H9 (cell line): ENCODE data around the gene C3orf49. TPM values are rescaled to one million over a fixed set of nuclear protein-coding genes. Genes with fewer than 3 reads are reported as not detected.

ENCODE experiments used
- DNase-seq: peaks from one replicate; pipeline ENCODE4 v3.0.0-alpha.2; 2017
- H2AFZ ChIP-seq: one replicate; pipeline ENCODE4 v1.6.1; 2013; ENCODE audit warnings: mild to moderate bottlenecking, low read length, control low read depth, moderate library complexity
- H2AK5ac ChIP-seq: 2 replicates; pipeline ENCODE4 v1.6.1; 2013; ENCODE audit warnings: low read length, control low read depth, mixed read lengths; ENCODE audit not compliant: insufficient read length
- H2BK120ac ChIP-seq: one replicate; pipeline ENCODE4 v1.6.1; 2013; ENCODE audit warnings: low read depth, mild to moderate bottlenecking, low read length, control low read depth, inconsistent platforms; ENCODE audit not compliant: poor library complexity, severe bottlenecking
- H2BK12ac ChIP-seq: 2 replicates; pipeline ENCODE4 v1.6.1; 2013; ENCODE audit warnings: low read length, control low read depth, mixed read lengths, low read depth; ENCODE audit not compliant: insufficient read length
- H2BK15ac ChIP-seq: 2 replicates; pipeline ENCODE4 v1.6.1; 2013; ENCODE audit warnings: low read depth, low read length, control low read depth
- H2BK20ac ChIP-seq: one replicate; pipeline ENCODE4 v1.6.1; 2013; ENCODE audit warnings: low read depth, mild to moderate bottlenecking, low read length, control low read depth, inconsistent platforms; ENCODE audit not compliant: poor library complexity, severe bottlenecking
- H2BK5ac ChIP-seq: 2 replicates; pipeline ENCODE4 v1.6.1; 2013; ENCODE audit warnings: low read length, control low read depth, mixed read lengths; ENCODE audit not compliant: insufficient read length
- H3K14ac ChIP-seq: 2 replicates; pipeline ENCODE4 v1.6.1; 2013; ENCODE audit warnings: low read length, control low read depth; ENCODE audit not compliant: insufficient read depth
- H3K18ac ChIP-seq: 2 replicates; pipeline ENCODE4 v1.6.1; 2013; ENCODE audit warnings: low read depth, mild to moderate bottlenecking, mixed read lengths, low read length, control low read depth; ENCODE audit not compliant: insufficient read length
- H3K23ac ChIP-seq: 2 replicates; pipeline ENCODE4 v1.6.1; 2013; ENCODE audit warnings: low read length, control low read depth, mixed read lengths, low read depth; ENCODE audit not compliant: insufficient read length
- H3K23me2 ChIP-seq: 2 replicates; pipeline ENCODE4 v1.6.1; 2013; ENCODE audit warnings: low read depth, mild to moderate bottlenecking, mixed read lengths, low read length, control low read depth; ENCODE audit not compliant: insufficient read length, poor library complexity, severe bottlenecking
- H3K27ac ChIP-seq: 2 replicates; pipeline ENCODE4 v1.5.1; 2013; ENCODE audit warnings: low read length, control low read depth, mixed read lengths, low read depth; ENCODE audit not compliant: insufficient read length
- H3K27me3 ChIP-seq: 2 replicates; pipeline ENCODE4 v1.6.1; 2013; ENCODE audit warnings: low read length, control low read depth, inconsistent platforms; ENCODE audit not compliant: insufficient read depth
- H3K4ac ChIP-seq: 2 replicates; pipeline ENCODE4 v1.6.1; 2013; ENCODE audit warnings: low read depth, mild to moderate bottlenecking, control low read depth, inconsistent platforms, low read length, moderate library complexity
- H3K4me1 ChIP-seq: 2 replicates; pipeline ENCODE4 v1.6.1; 2013; ENCODE audit warnings: low read length, control low read depth, inconsistent platforms; ENCODE audit not compliant: insufficient read depth
- H3K4me2 ChIP-seq: 2 replicates; pipeline ENCODE4 v1.6.1; 2013; ENCODE audit warnings: low read length, control low read depth, mixed read lengths; ENCODE audit not compliant: insufficient read length, insufficient read depth
- H3K56ac ChIP-seq: 2 replicates; pipeline ENCODE4 v1.6.1; 2013; ENCODE audit warnings: low read depth, mild to moderate bottlenecking, mixed read lengths, low read length, control low read depth; ENCODE audit not compliant: insufficient read length
- H3K79me1 ChIP-seq: 2 replicates; pipeline ENCODE4 v1.6.1; 2013; ENCODE audit warnings: low read depth, mild to moderate bottlenecking, moderate library complexity, low read length, control low read depth, inconsistent platforms; ENCODE audit not compliant: insufficient read depth, poor library complexity, severe bottlenecking
- H3K79me2 ChIP-seq: 2 replicates; pipeline ENCODE4 v1.6.1; 2013; ENCODE audit warnings: low read length, control low read depth, inconsistent platforms; ENCODE audit not compliant: insufficient read depth
- H3K9ac ChIP-seq: 2 replicates; pipeline ENCODE4 v1.6.1; 2013; ENCODE audit warnings: low read length, control low read depth, mixed read lengths; ENCODE audit not compliant: insufficient read length; ENCODE audit errors: extremely low read depth
- H3K9me3 ChIP-seq: one replicate; pipeline ENCODE4 v1.6.1; 2013; ENCODE audit warnings: low read depth, low read length, inconsistent platforms; ENCODE audit not compliant: control insufficient read depth
- H3T11ph ChIP-seq: one replicate; pipeline ENCODE4 v1.6.1; 2013; ENCODE audit warnings: mild to moderate bottlenecking, low read length, control low read depth, inconsistent platforms
- H4K20me1 ChIP-seq: one replicate; pipeline ENCODE4 v1.6.1; 2013; ENCODE audit not compliant: control insufficient read depth, insufficient read length, insufficient read depth
- H4K5ac ChIP-seq: 2 replicates; pipeline ENCODE4 v1.6.1; 2013; ENCODE audit warnings: low read depth, mild to moderate bottlenecking, mixed read lengths, low read length, control low read depth; ENCODE audit not compliant: insufficient read length
- H4K8ac ChIP-seq: replicated peaks from 2 replicates; pipeline ENCODE4 v1.6.1; 2013; ENCODE audit warnings: low read length, control low read depth, mixed read lengths, low read depth; ENCODE audit not compliant: insufficient read length
- H4K91ac ChIP-seq: 2 replicates; pipeline ENCODE4 v1.6.1; 2013; ENCODE audit warnings: low read depth, mild to moderate bottlenecking, moderate library complexity, mixed read lengths, low read length, control low read depth; ENCODE audit not compliant: insufficient read length
- H3K27ac Mint-ChIP-seq, 3 experiments: 2 replicates in 2 of 3; 3 replicates in 1 of 3; pipeline ENCODE4 v1.8.0; 2020 to 2021; ENCODE audit warnings: mixed read lengths in 3 of 3, mild to moderate bottlenecking in 1 of 3, moderate library complexity in 1 of 3
- H3K27me3 Mint-ChIP-seq: 2 replicates; pipeline ENCODE4 v1.8.0; 2021; ENCODE audit warnings: low read depth, mild to moderate bottlenecking, moderate library complexity, mixed read lengths
- H3K36me3 Mint-ChIP-seq, 3 experiments: 2 replicates in 2 of 3; 3 replicates in 1 of 3; pipeline ENCODE4 v1.8.0; 2020 to 2021; ENCODE audit warnings: low read depth in 3 of 3, mixed read lengths in 3 of 3; ENCODE audit not compliant: insufficient read depth in 1 of 3
- H3K4me1 Mint-ChIP-seq, 2 experiments: 2 replicates each; pipeline ENCODE4 v1.8.0; 2020; ENCODE audit warnings: mixed read lengths in 2 of 2
- H3K4me3 Mint-ChIP-seq, 2 experiments: 2 replicates in 1 of 2; 3 replicates in 1 of 2; pipeline ENCODE4 v1.8.0; 2020 to 2021; ENCODE audit warnings: mild to moderate bottlenecking in 2 of 2, mixed read lengths in 2 of 2, moderate library complexity in 1 of 2
- H3K9me3 Mint-ChIP-seq, 2 experiments: 2 replicates in 1 of 2; 3 replicates in 1 of 2; pipeline ENCODE4 v1.8.0; 2020; ENCODE audit warnings: mild to moderate bottlenecking in 2 of 2, mixed read lengths in 2 of 2, moderate library complexity in 1 of 2
- CTCF ChIP-seq: fragments of 200-600 bp; sonication (generic); conservative IDR thresholded peaks from 3 replicates; pipeline ENCODE4 v1.8.0; 2021; ENCODE audit warnings: antibody characterized with exemption, mild to moderate bottlenecking
- WGBS: extraction: QIAGEN DNeasy Blood & Tissue Kit; methylation state at CpG from one replicate; pipeline ENCODE4 v1.1.7; 2013; ENCODE audit warnings: missing lambda C conversion rate, low lambda C conversion rate, mixed read lengths; ENCODE audit not compliant: insufficient read length; ENCODE audit errors: extremely low coverage; 5-methylcytosine and 5-hydroxymethylcytosine counted together
- total RNA-seq: library from RNA; stranded (reverse); gene quantifications from 2 replicates; pipeline ENCODE4 v1.2.1, GENCODE V29; 2021

The C3orf49 gene
- total RNA-seq, 1 experiment from 2014 or later, result not detected

DNA sequence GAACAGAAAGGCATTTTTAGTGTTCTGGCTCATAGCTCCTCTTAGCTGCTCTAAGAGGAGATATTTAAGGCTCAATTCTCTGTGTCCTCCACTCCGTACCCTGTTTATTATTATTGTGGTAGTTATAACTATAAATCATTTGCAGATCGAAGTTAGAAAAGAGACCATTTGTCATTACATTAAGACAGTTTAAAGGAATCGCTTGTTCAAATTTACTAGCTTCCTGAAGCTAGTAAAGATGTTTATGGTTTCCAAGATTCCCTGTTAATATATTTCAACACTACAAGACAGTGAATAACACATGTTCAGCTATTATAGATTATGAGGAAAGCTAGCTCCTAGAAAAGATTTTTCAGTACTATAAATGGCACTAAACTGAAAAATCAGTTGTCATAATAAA, 57.2 kb downstream of the C3orf49 start:
- no peak overlapping the region for H2BK12ac ChIP-seq
- no peak overlapping the region for H2BK15ac ChIP-seq
- H3K27me3 ChIP-seq, result no peaks in the 10 kb centered on the region
- no peak overlapping the region for H4K8ac ChIP-seq
- Mint-ChIP-seq H3K4me1 (peaks cover 26 to 38% of the 10 kb centered on the region in 2 experiments), H3K9me3 (no peaks in the 10 kb centered on the region), H3K27me3 (no peaks in the 10 kb centered on the region), H3K27ac (no peak overlapping the region), H3K36me3 (no peaks in the 10 kb centered on the region), H3K4me3 (no peak overlapping the region)
- H3K9ac ChIP-seq, result no peak overlapping the region
- H2AK5ac ChIP-seq, result no peak overlapping the region
- no peak overlapping the region for H3T11ph ChIP-seq
- H3K18ac ChIP-seq, result no peak overlapping the region
- no peak overlapping the region for H3K4me2 ChIP-seq
- no CpG with 5 or more reads among the region's 3 CpGs for WGBS
- no peak overlapping the region for H2BK5ac ChIP-seq
- no peak overlapping the region for H2BK20ac ChIP-seq
- H2BK120ac ChIP-seq, result no peak overlapping the region
- H4K5ac ChIP-seq, result no peak overlapping the region
- no peak overlapping the region for H3K4ac ChIP-seq
- H3K4me1 ChIP-seq, result peaks cover 12% of the 10 kb centered on the region
- H3K9me3 ChIP-seq, result no peaks in the 10 kb centered on the region
- H3K14ac ChIP-seq, result no peak overlapping the region
- no peak overlapping the region for H2AFZ ChIP-seq
- H4K91ac ChIP-seq, result no peak overlapping the region
- no peaks in the 10 kb centered on the region for H4K20me1 ChIP-seq
- peaks cover 1% of the 10 kb centered on the region; the same call in 1 of the 2 replicates for H3K79me2 ChIP-seq
- no peak overlapping the region for H3K27ac ChIP-seq
- peaks cover 4% of the 10 kb centered on the region for H3K79me1 ChIP-seq
- no peaks in the 10 kb centered on the region for H3K23me2 ChIP-seq
- no peak overlapping the region for H3K56ac ChIP-seq
- TF ChIP-seq CTCF, result no peak
- no peak for DNase-seq
- H3K23ac ChIP-seq, result no peak overlapping the region
